MCF 10A (cell line): ENCODE measurements around the gene GRAMD4. TPM values are rescaled to one million over a fixed set of nuclear protein-coding genes. Genes with fewer than 3 reads are reported as not detected.

Source experiments
- BruUV-seq: library from RNA; stranded (reverse); fragments of 400-500 nt; replicated peaks from 2 replicates; lab custom pipeline; 2021; lab: Mats Ljungman, UMichigan
- CTCF ChIA-PET: fragments of 300-600 bp; sonication (Branson Sonifier 250); formaldehyde crosslinking; extraction: SDS; loops from one replicate; lab custom pipeline; 2021; ENCODE audit warnings: antibody characterized with exemption, inconsistent platforms; lab: Yijun Ruan, JAX
- POLR2A ChIA-PET: fragments of 300-600, 350-650 bp; sonication (Branson Sonifier 250); formaldehyde crosslinking; extraction: SDS; loops from one replicate; lab custom pipeline; 2020; ENCODE audit warnings: antibody characterized with exemption, inconsistent platforms; lab: Yijun Ruan, JAX
- DNase-seq: peaks from one replicate; pipeline ENCODE4 v3.0.0-alpha.2; 2018; ENCODE audit not compliant: unreplicated experiment
- H3K27ac Mint-ChIP-seq: one replicate; pipeline ENCODE4 v1.8.0; 2022; ENCODE audit warnings: mild to moderate bottlenecking, low read depth, mixed read lengths; ENCODE audit not compliant: unreplicated experiment
- H3K27me3 Mint-ChIP-seq: one replicate; pipeline ENCODE4 v1.8.0; 2022; ENCODE audit warnings: mixed read lengths; ENCODE audit not compliant: insufficient read depth, unreplicated experiment
- H3K36me3 Mint-ChIP-seq: one replicate; pipeline ENCODE4 v1.8.0; 2022; ENCODE audit warnings: mild to moderate bottlenecking, moderate library complexity, mixed read lengths; ENCODE audit not compliant: insufficient read depth, unreplicated experiment
- H3K4me1 Mint-ChIP-seq: one replicate; pipeline ENCODE4 v1.8.0; 2022; ENCODE audit warnings: mixed read lengths; ENCODE audit not compliant: insufficient read depth, unreplicated experiment
- H3K4me3 Mint-ChIP-seq: one replicate; pipeline ENCODE4 v1.8.0; 2022; ENCODE audit warnings: mild to moderate bottlenecking, moderate library complexity, mixed read lengths; ENCODE audit not compliant: unreplicated experiment
- H3K9me3 Mint-ChIP-seq: one replicate; pipeline ENCODE4 v1.8.0; 2022; ENCODE audit warnings: mixed read lengths; ENCODE audit not compliant: unreplicated experiment
- intact Hi-C: fragments of 100-400 bp; cut with micrococcal nuclease; formaldehyde crosslinking; loops from 2 replicates; pipeline ENCODE4 v1.14.1; 2022
- total RNA-seq: library from RNA; stranded (reverse); gene quantifications from 2 replicates; pipeline ENCODE4 v1.2.3, GENCODE V29; 2022
- TF ChIP-seq, protein P1 (sequence below): fragments of 200-600 bp; IDR thresholded peaks from one replicate; pipeline ENCODE4 v1.8.0; 2022; ENCODE audit warnings: antibody characterized with exemption, mild to moderate bottlenecking; ENCODE audit not compliant: unreplicated experiment

The GRAMD4 gene
- total RNA-seq, 1 experiment from 2014 or later: 15.6 TPM

DNA sequence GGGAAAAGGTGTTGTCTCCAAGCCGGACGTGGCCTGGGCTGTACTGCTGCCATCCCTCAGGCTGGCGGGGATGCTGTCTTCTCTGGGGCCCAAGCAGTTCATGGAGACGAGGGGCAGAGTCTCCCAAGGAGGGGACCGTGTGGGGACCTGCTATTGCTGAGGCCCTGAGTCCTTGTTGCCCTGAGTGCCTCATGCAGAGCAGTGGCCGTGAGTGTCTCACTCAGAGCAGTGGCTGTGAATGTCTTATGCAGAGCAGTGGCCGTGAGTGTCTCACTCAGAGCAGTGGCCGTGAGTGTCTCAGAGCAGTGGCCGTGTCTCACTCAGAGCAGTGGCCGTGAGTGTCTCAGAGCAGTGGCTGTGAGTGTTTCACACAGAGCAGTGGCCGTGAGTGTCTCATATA is 54.7 kb downstream of the GRAMD4 start:
- Mint-ChIP-seq H3K36me3 (peaks cover 26% of the 10 kb centered on the region), H3K4me3 (no peak overlapping the region), H3K27ac (no peak overlapping the region), H3K27me3 (no peaks in the 10 kb centered on the region), H3K9me3 (no peaks in the 10 kb centered on the region), H3K4me1 (no peaks in the 10 kb centered on the region)
- DNase-seq: no peak
- intact Hi-C loops: no loop called here
- TF ChIP-seq, protein P1, sequence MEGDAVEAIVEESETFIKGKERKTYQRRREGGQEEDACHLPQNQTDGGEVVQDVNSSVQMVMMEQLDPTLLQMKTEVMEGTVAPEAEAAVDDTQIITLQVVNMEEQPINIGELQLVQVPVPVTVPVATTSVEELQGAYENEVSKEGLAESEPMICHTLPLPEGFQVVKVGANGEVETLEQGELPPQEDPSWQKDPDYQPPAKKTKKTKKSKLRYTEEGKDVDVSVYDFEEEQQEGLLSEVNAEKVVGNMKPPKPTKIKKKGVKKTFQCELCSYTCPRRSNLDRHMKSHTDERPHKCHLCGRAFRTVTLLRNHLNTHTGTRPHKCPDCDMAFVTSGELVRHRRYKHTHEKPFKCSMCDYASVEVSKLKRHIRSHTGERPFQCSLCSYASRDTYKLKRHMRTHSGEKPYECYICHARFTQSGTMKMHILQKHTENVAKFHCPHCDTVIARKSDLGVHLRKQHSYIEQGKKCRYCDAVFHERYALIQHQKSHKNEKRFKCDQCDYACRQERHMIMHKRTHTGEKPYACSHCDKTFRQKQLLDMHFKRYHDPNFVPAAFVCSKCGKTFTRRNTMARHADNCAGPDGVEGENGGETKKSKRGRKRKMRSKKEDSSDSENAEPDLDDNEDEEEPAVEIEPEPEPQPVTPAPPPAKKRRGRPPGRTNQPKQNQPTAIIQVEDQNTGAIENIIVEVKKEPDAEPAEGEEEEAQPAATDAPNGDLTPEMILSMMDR: no peak
- BruUV-seq: no TSS peak
- ChIA-PET CTCF (no interaction called here), POLR2A (interaction anchor here (0.7 kb wide), 1 partner anchor 540 kb away, joined by 3 read pairs; no protein-coding TSS in a partner anchor)

DNA sequence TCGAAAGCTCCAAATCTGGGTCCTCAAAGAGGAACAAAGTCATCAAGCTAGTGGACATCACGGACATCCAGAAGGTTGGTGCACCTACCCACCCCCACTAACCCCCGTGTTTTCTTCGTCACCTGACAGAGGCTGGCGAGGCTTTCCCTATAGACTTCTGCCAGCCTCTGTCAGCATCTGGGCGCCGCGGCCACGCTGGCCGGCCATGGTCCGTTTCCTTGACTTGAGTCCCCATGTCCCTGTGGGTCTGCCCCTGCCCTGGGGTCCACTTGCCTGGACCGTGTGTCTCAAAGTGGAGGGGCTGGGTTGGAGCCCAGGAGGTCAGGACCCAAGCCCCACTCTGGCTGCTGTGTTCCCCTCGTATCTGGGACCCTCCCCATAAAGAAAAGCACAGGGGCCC is 55.3 kb downstream of the GRAMD4 start:
- H3K27ac Mint-ChIP-seq: no peak overlapping the region
- no TSS peak for BruUV-seq
- CTCF ChIA-PET: no interaction called here
- H3K36me3 Mint-ChIP-seq: peaks cover 26% of the 10 kb centered on the region
- no peaks in the 10 kb centered on the region for H3K9me3 Mint-ChIP-seq
- TF ChIP-seq, protein P1: no peak
- intact Hi-C loops: no loop called here
- H3K4me1 Mint-ChIP-seq: no peaks in the 10 kb centered on the region
- POLR2A ChIA-PET: interaction anchor here (0.7 kb wide), 1 partner anchor 539 kb away, joined by 3 read pairs; no protein-coding TSS in a partner anchor
- H3K27me3 Mint-ChIP-seq: no peaks in the 10 kb centered on the region
- H3K4me3 Mint-ChIP-seq: no peak overlapping the region
- no peak for DNase-seq

- DNase-seq: no peak
- H3K27ac Mint-ChIP-seq: no peak overlapping the region
- no peaks in the 10 kb centered on the region for H3K27me3 Mint-ChIP-seq
- intact Hi-C loops: no loop called here
- BruUV-seq: no TSS peak
- H3K4me3 Mint-ChIP-seq: no peak overlapping the region
- peaks cover 26% of the 10 kb centered on the region for H3K36me3 Mint-ChIP-seq
- ChIA-PET CTCF (no interaction called here), POLR2A (interaction anchor here (0.7 kb wide), 1 partner anchor 538 kb away, joined by 3 read pairs; no protein-coding TSS in a partner anchor)
- H3K4me1 Mint-ChIP-seq: no peaks in the 10 kb centered on the region
- H3K9me3 Mint-ChIP-seq: no peaks in the 10 kb centered on the region
- TF ChIP-seq, protein P1: no peak
Measured at GRCh38 chr22:46675938-46676337, 55.8 kb downstream of the GRAMD4 start.

DNA sequence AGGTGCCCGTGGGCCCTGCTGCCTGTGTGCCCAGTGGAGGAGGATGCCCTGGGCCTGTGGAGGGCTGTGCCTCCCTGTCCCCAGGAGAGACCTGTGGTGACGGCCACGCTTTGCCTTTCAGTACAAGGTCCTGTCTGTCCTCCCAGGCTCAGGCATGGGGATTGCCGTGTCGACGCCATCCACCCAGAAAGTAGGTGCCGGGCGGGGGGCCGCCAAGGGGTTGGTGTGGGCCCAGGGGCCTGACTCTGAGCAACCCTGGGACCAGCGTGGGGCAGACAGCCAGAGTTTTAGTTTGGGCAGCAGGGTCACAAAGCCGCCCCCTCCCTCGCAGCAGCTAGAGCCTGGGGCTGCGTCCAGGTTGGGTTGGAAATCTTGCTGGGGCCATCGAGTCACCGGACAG is 56.3 kb downstream of the GRAMD4 start:
- CTCF ChIA-PET: no interaction called here
- Mint-ChIP-seq H3K9me3 (no peaks in the 10 kb centered on the region), H3K27me3 (no peaks in the 10 kb centered on the region), H3K4me1 (no peaks in the 10 kb centered on the region), H3K36me3 (peaks cover 26% of the 10 kb centered on the region), H3K4me3 (no peak overlapping the region), H3K27ac (no peak overlapping the region)
- BruUV-seq: no TSS peak
- DNase-seq: no peak
- TF ChIP-seq, protein P1: no peak
- POLR2A ChIA-PET: no interaction called here
- intact Hi-C loops: no loop called here
